OCI-LY7 (cell line): Measurements from ENCODE around the gene MYH11. TPM values are rescaled to one million over a fixed set of nuclear protein-coding genes. Genes with fewer than 3 reads are reported as not detected.

Source experiments
- BruUV-seq: library from RNA; stranded (reverse); fragments of 400-500 nt; replicated peaks from 2 replicates; lab custom pipeline; 2021; lab: Mats Ljungman, UMichigan
- CTCF ChIA-PET: fragments of 300-600 bp; sonication (Branson Sonifier 250); formaldehyde crosslinking; loops from one replicate; lab custom pipeline; 2022; ENCODE audit warnings: antibody characterized with exemption; ENCODE audit not compliant: unreplicated experiment; lab: Charles Lee
- POLR2A ChIA-PET: fragments of 300-600 bp; sonication (Branson Sonifier 250); formaldehyde crosslinking; loops from one replicate; lab custom pipeline; 2022; ENCODE audit warnings: antibody characterized with exemption; lab: Charles Lee
- DNase-seq: peaks from one replicate; pipeline ENCODE4 v3.0.0-alpha.2; 2015; ENCODE audit warnings: low spot score
- H2AFZ ChIP-seq: fragments of 200-600 bp; sonication (generic), shearing (Covaris generic); 2 replicates; pipeline ENCODE4 v1.6.1; 2014; ENCODE audit warnings: mild to moderate bottlenecking, antibody characterized with exemption, low read length, moderate library complexity
- H3K27ac ChIP-seq: fragments of 200-600 bp; sonication (generic); 2 replicates; pipeline ENCODE4 v1.5.1; 2014; ENCODE audit warnings: mixed run types, low read depth, mild to moderate bottlenecking, moderate library complexity, low read length, inconsistent platforms; ENCODE audit not compliant: poor library complexity, severe bottlenecking
- H3K36me3 ChIP-seq: fragments of 200-600 bp; sonication (generic); 2 replicates; pipeline ENCODE4 v1.6.1; 2014; ENCODE audit warnings: mild to moderate bottlenecking, antibody characterized with exemption, low read length, moderate library complexity, mixed read lengths; ENCODE audit not compliant: insufficient read depth
- H3K4me1 ChIP-seq: fragments of 200-600 bp; sonication (generic); 2 replicates; pipeline ENCODE4 v1.5.1; 2014; ENCODE audit warnings: mild to moderate bottlenecking, low read length; ENCODE audit not compliant: insufficient read depth, poor library complexity, severe bottlenecking
- H3K4me2 ChIP-seq: fragments of 200-600 bp; sonication (generic); 2 replicates; pipeline ENCODE4 v1.6.1; 2014; ENCODE audit warnings: mild to moderate bottlenecking, low read length
- H3K4me3 ChIP-seq: fragments of 200-600 bp; sonication (generic); 2 replicates; pipeline ENCODE4 v1.5.1; 2014; ENCODE audit warnings: mild to moderate bottlenecking, low read depth, low read length; ENCODE audit not compliant: poor library complexity, severe bottlenecking
- H3K79me2 ChIP-seq: fragments of 200-600 bp; sonication (generic); 2 replicates; pipeline ENCODE4 v1.6.1; 2016; ENCODE audit warnings: low read depth, mild to moderate bottlenecking, low read length, moderate library complexity, mixed read lengths; ENCODE audit not compliant: insufficient read depth
- H3K9me2 ChIP-seq: fragments of 200-600 bp; sonication (generic); 2 replicates; pipeline ENCODE4 v1.6.1; 2016; ENCODE audit warnings: mild to moderate bottlenecking, low read length, mixed read lengths; ENCODE audit not compliant: insufficient read depth
- H3K9me3 ChIP-seq: fragments of 200-600 bp; sonication (generic); 2 replicates; pipeline ENCODE4 v1.6.1; 2014; ENCODE audit warnings: mild to moderate bottlenecking, mixed run types, low read length, mixed read lengths
- H4K20me1 ChIP-seq: fragments of 200-600 bp; sonication (generic); 2 replicates; pipeline ENCODE4 v1.6.1; 2014; ENCODE audit warnings: mild to moderate bottlenecking, antibody characterized with exemption, low read length, moderate library complexity, mixed read lengths; ENCODE audit not compliant: insufficient read depth
- CTCF ChIP-seq: fragments of 200-600 bp; sonication (generic); conservative IDR thresholded peaks from 2 replicates; pipeline ENCODE4 v1.5.1; 2014; ENCODE audit warnings: mild to moderate bottlenecking, antibody characterized with exemption, low read length, moderate library complexity, mixed read lengths
- EZH2phosphoT487 ChIP-seq: fragments of 200-600 bp; sonication (generic); IDR thresholded peaks from 2 replicates; pipeline ENCODE4 v1.6.1; 2018; ENCODE audit warnings: low read depth, borderline replicate concordance, mild to moderate bottlenecking, mixed run types, antibody characterized with exemption, low read length, moderate library complexity, mixed read lengths
- intact Hi-C: fragments of 100-400 bp; cut with micrococcal nuclease; formaldehyde crosslinking; loops from one replicate; pipeline ENCODE4 v1.10.0; 2022; ENCODE audit not compliant: unreplicated experiment
- total RNA-seq, 2 experiments: library from RNA; depleted of rRNA in 1 of 2; stranded (reverse); fragments of >200 nt in 1 of 2; shearing (Covaris generic) in 1 of 2; gene quantifications; 2 replicates each; pipeline ENCODE4 v1.2.3, GENCODE V29; 2014 to 2022

MYH11 gene
- total RNA-seq, 2 experiments from 2014 or later, result 5.7 to 33.8 TPM

- peak; percentile 51 for DNase-seq
- CTCF ChIA-PET, result no interaction called here
- no peak for TF ChIP-seq CTCF
- no peak for TF ChIP-seq EZH2phosphoT487
- POLR2A ChIA-PET, result interaction anchor here (0.5 to 1.2 kb wide), 4 partner anchors 9 to 69 kb away, joined by 3 read pairs; partner anchors contain the start of gene CEP20
- H3K27ac ChIP-seq, result no peak overlapping the region
- peak overlapping the region; percentile 70 for H2AFZ ChIP-seq
- H3K79me2 ChIP-seq, result no peaks in the 10 kb centered on the region
- H3K4me2 ChIP-seq, result peak overlapping the region; percentile 47
- no peaks in the 10 kb centered on the region for H3K9me3 ChIP-seq
- intact Hi-C loops, result no loop called here
- H3K9me2 ChIP-seq, result no peaks in the 10 kb centered on the region
- H3K36me3 ChIP-seq, result no peaks in the 10 kb centered on the region
- BruUV-seq, result no TSS peak
- peak overlapping the region; percentile 2 for H3K4me3 ChIP-seq
- peaks cover 23% of the 10 kb centered on the region for H3K4me1 ChIP-seq
- H4K20me1 ChIP-seq, result no peaks in the 10 kb centered on the region
Observed at GRCh38 chr16:15897834-15898254, 41.0 kb upstream of the MYH11 start.

GRCh38 chr16:15897121-15897780 is 40.4 kb upstream of the MYH11 start:
- CTCF ChIA-PET, result no interaction called here
- Histone ChIP-seq H3K36me3 (no peaks in the 10 kb centered on the region), H3K9me2 (no peaks in the 10 kb centered on the region), H3K9me3 (no peaks in the 10 kb centered on the region), H3K27ac (no peak overlapping the region), H3K4me1 (peaks cover 23% of the 10 kb centered on the region), H3K4me3 (peak overlapping the region; percentile 2), H2AFZ (peak overlapping the region; percentile 70; the same call in 1 of the 2 replicates), H3K79me2 (no peaks in the 10 kb centered on the region), H3K4me2 (peak overlapping the region; percentile 47), H4K20me1 (no peaks in the 10 kb centered on the region)
- POLR2A ChIA-PET, result interaction anchor here (0.5 to 1.2 kb wide), 4 partner anchors 9 to 69 kb away, joined by 3 read pairs; partner anchors contain the start of gene CEP20
- intact Hi-C loops, result no loop called here
- no peak for DNase-seq
- TF ChIP-seq EZH2phosphoT487 (no peak), CTCF (no peak)
- no TSS peak for BruUV-seq
